Ovary (tissue), 3 donors: ENCODE measurements around the gene HSPA1L.

ENCODE experiments used
- CTCF ChIP-seq, 3 donors: fragments of 450-650 bp in 2 of 3; fragments of 200-600 bp in 1 of 3; IDR thresholded peaks; one replicate each; pipeline versions ENCODE4 v1.5.1 to v1.8.0; 2016 to 2022; ENCODE audit warnings: antibody characterized with exemption in 3 of 3, mild to moderate bottlenecking in 1 of 3
- POLR2A ChIP-seq: fragments of 450-650 bp; IDR thresholded peaks from one replicate; pipeline ENCODE4 v1.6.1; 2017; ENCODE audit warnings: antibody characterized with exemption, mild to moderate bottlenecking, moderate library complexity
- donor health status: DM: no; HTN: no; CAD: no.

DNA sequence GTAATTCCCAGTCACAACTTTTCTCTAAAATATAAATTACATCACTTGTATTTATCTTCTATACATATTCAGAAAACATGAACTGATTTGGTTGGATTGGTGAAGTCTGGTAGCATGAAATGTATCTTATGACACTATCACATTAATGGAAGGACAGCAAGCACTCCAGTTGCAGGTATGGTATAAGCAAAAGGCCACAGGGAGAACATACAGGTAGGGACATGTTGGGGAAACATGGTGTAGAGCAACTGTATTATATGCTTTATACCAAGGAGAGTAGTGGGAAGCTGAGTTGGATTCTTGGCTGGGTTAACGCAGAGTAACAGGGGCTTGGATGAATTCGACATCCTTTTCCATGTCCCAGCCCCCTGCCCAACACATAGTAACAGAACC, 18.1 kb downstream of the HSPA1L start:
- TF ChIP-seq POLR2A (no peak), CTCF (IDR thresholded peaks at IDR 0.05) (no peak)
